SK-N-SH (cell line): ENCODE measurements around the gene MINK1. TPM values are rescaled to one million over a fixed set of nuclear protein-coding genes. Genes with fewer than 3 reads are reported as not detected.

Experiments used
- CTCF ChIA-PET: fragments of 300-600, 350-600 bp; formaldehyde crosslinking; extraction: SDS; loops from one replicate; lab custom pipeline; 2021; lab: Yijun Ruan, JAX
- POLR2A ChIA-PET: fragments of 350-600 bp; sonication (Branson Sonifier 250); formaldehyde crosslinking; extraction: SDS; loops from one replicate; lab custom pipeline; 2020; ENCODE audit warnings: antibody characterized with exemption, inconsistent platforms; lab: Yijun Ruan, JAX
- DNase-seq: peaks from one replicate; pipeline ENCODE4 v3.0.0; 2012
- H2AFZ ChIP-seq: fragments of 200-600 bp; sonication (generic); 2 replicates; pipeline ENCODE4 v1.8.1; 2016; ENCODE audit warnings: antibody characterized with exemption, mild to moderate bottlenecking, low read depth
- H3F3A ChIP-seq: fragments of 200-600 bp; sonication (generic); replicated peaks from 2 replicates; pipeline ENCODE3; 2016; ENCODE audit warnings: antibody characterized with exemption, mild to moderate bottlenecking; ENCODE audit not compliant: insufficient read depth
- H3K27ac ChIP-seq, 2 experiments: fragments of 200-500 bp in 1 of 2; fragments of 200-600 bp in 1 of 2; sonication (Bioruptor generic) in 1 of 2; sonication (generic), shearing (Covaris generic) in 1 of 2; 2 replicates each; pipeline versions ENCODE4 v1.5.1 to v1.6.1; 2014 to 2016; ENCODE audit warnings: low read depth in 2 of 2, inconsistent platforms in 1 of 2, low read length in 1 of 2, mild to moderate bottlenecking in 1 of 2, mixed read lengths in 1 of 2
- H3K27me3 ChIP-seq: fragments of 200-600 bp; sonication (generic), shearing (Covaris generic); 2 replicates; pipeline ENCODE4 v1.6.1; 2016; ENCODE audit warnings: mixed run types; ENCODE audit not compliant: insufficient read depth
- H3K36me3 ChIP-seq, 2 experiments: fragments of 200-500 bp in 1 of 2; fragments of 200-600 bp in 1 of 2; sonication (Bioruptor generic) in 1 of 2; sonication (generic) in 1 of 2; replicated peaks in 1 of 2; 2 replicates each; pipeline versions ENCODE3 to v1.5.1; 2014 to 2016; ENCODE audit warnings: low read length in 1 of 2, mild to moderate bottlenecking in 1 of 2; ENCODE audit not compliant: insufficient read depth in 2 of 2, control insufficient read depth in 1 of 2
- H3K4me1 ChIP-seq, 2 experiments: fragments of 200-500 bp in 1 of 2; fragments of 200-600 bp in 1 of 2; sonication (Bioruptor generic) in 1 of 2; sonication (generic), shearing (Covaris generic) in 1 of 2; 2 replicates each; pipeline versions ENCODE4 v1.5.1 to v1.6.1; 2014 to 2016; ENCODE audit warnings: low read depth in 1 of 2, low read length in 1 of 2, mixed run types in 1 of 2; ENCODE audit not compliant: insufficient read depth in 2 of 2, control insufficient read depth in 1 of 2
- H3K4me2 ChIP-seq: fragments of 200-600 bp; sonication (generic), shearing (Covaris generic); 2 replicates; pipeline ENCODE4 v1.6.1; 2017; ENCODE audit warnings: mixed run types
- H3K4me3 ChIP-seq, 2 experiments: fragments of 200-500 bp in 1 of 2; fragments of 200-600 bp in 1 of 2; sonication (Bioruptor generic) in 1 of 2; sonication (generic), shearing (Covaris generic) in 1 of 2; 2 replicates each; pipeline versions ENCODE4 v1.5.1 to v1.8.1; 2014 to 2016; ENCODE audit warnings: low read depth in 2 of 2, inconsistent platforms in 1 of 2, low read length in 1 of 2, mild to moderate bottlenecking in 1 of 2, mixed read lengths in 1 of 2, moderate library complexity in 1 of 2
- H3K79me2 ChIP-seq: fragments of 200-600 bp; sonication (generic); 2 replicates; pipeline ENCODE4 v1.8.1; 2017; ENCODE audit warnings: mild to moderate bottlenecking; ENCODE audit not compliant: insufficient read depth
- H3K9ac ChIP-seq: fragments of 200-600 bp; sonication (generic); 2 replicates; pipeline ENCODE4 v1.6.1; 2017; ENCODE audit warnings: mixed run types
- H3K9me2 ChIP-seq: fragments of 200-600 bp; sonication (generic); 2 replicates; pipeline ENCODE4 v1.6.1; 2017; ENCODE audit warnings: mixed run types
- H3K9me3 ChIP-seq: fragments of 200-600 bp; sonication (generic); 2 replicates; pipeline ENCODE4 v1.6.1; 2017; ENCODE audit warnings: mixed run types, mild to moderate bottlenecking, moderate library complexity
- H4K20me1 ChIP-seq: fragments of 200-600 bp; sonication (generic); 2 replicates; pipeline ENCODE4 v1.6.1; 2017; ENCODE audit warnings: mild to moderate bottlenecking, mixed run types; ENCODE audit not compliant: insufficient read depth
- EP300 ChIP-seq, 2 experiments: IDR thresholded peaks; 2 replicates each; pipeline versions ENCODE4 v1.4.0 to v1.6.1; 2012; ENCODE audit warnings: borderline replicate concordance in 1 of 2, low read depth in 1 of 2, low read length in 1 of 2
- FOSL2 ChIP-seq: IDR thresholded peaks from 2 replicates; pipeline ENCODE4 v1.4.0; 2012; ENCODE audit warnings: low read depth, mild to moderate bottlenecking, moderate library complexity, borderline replicate concordance
- FOXM1 ChIP-seq: IDR thresholded peaks from 2 replicates; pipeline ENCODE4 v1.4.0; 2012; ENCODE audit warnings: low read depth, mild to moderate bottlenecking
- IRF3 ChIP-seq: fragments of 150-350 bp; IDR thresholded peaks from 2 replicates; pipeline ENCODE4 v1.6.1; 2016; ENCODE audit warnings: mild to moderate bottlenecking, low read depth, low read length
- JUND ChIP-seq: IDR thresholded peaks from 2 replicates; pipeline ENCODE4 v1.4.0; 2012
- MEF2A ChIP-seq: IDR thresholded peaks from 2 replicates; pipeline ENCODE4 v1.4.0; 2012; ENCODE audit warnings: low read depth, borderline replicate concordance
- MXI1 ChIP-seq: IDR thresholded peaks from 2 replicates; pipeline ENCODE4 v1.6.1; 2012; ENCODE audit warnings: mild to moderate bottlenecking, low read depth, low read length, improper control_type of control experiment
- NFIC ChIP-seq: IDR thresholded peaks from 2 replicates; pipeline ENCODE4 v1.4.0; 2012; ENCODE audit warnings: borderline replicate concordance
- NRF1 ChIP-seq: IDR thresholded peaks from 2 replicates; pipeline ENCODE4 v1.6.1; 2012; ENCODE audit warnings: low read depth, mild to moderate bottlenecking, low read length
- RAD21 ChIP-seq: IDR thresholded peaks from 2 replicates; pipeline ENCODE4 v1.6.1; 2012; ENCODE audit warnings: mild to moderate bottlenecking, low read length
- RCOR1 ChIP-seq: fragments of 150-350 bp; IDR thresholded peaks from 2 replicates; pipeline ENCODE4 v1.6.1; 2017; ENCODE audit warnings: antibody characterized with exemption, low read length
- RFX5 ChIP-seq: IDR thresholded peaks from 2 replicates; pipeline ENCODE4 v1.6.1; 2012; ENCODE audit warnings: mild to moderate bottlenecking, improper control_type of control experiment, low read length
- RXRA ChIP-seq: IDR thresholded peaks from 2 replicates; pipeline ENCODE4 v1.4.0; 2012; ENCODE audit warnings: low read depth, mild to moderate bottlenecking, borderline replicate concordance
- TAF1 ChIP-seq: IDR thresholded peaks from 2 replicates; pipeline ENCODE4 v1.6.1; 2012; ENCODE audit warnings: low read depth, mild to moderate bottlenecking, low read length, moderate library complexity, borderline replicate concordance
- TCF12 ChIP-seq: IDR thresholded peaks from 2 replicates; pipeline ENCODE4 v1.4.0; 2012
- TEAD4 ChIP-seq: IDR thresholded peaks from 2 replicates; pipeline ENCODE4 v1.4.0; 2012; ENCODE audit warnings: mild to moderate bottlenecking, borderline replicate concordance; ENCODE audit not compliant: insufficient read depth
- USF1 ChIP-seq: IDR thresholded peaks from 2 replicates; pipeline ENCODE4 v1.4.0; 2012; ENCODE audit warnings: low read depth, borderline replicate concordance
- YY1 ChIP-seq: IDR thresholded peaks from 2 replicates; pipeline ENCODE4 v1.4.0; 2012; ENCODE audit warnings: low read depth, mild to moderate bottlenecking
- WGBS: methylation state at CpG from one replicate; pipeline ENCODE4 v1.1.6; 2017; ENCODE audit warnings: low lambda C conversion rate; 5-methylcytosine and 5-hydroxymethylcytosine counted together
- polyA plus RNA-seq, 3 experiments: library from polyadenylated mRNA; depleted of rRNA; stranded (reverse); fragments of >200 nt; gene quantifications; 2 replicates each; pipeline ENCODE4 v1.2.3, GENCODE V29; 2012
- TF ChIP-seq, protein P1 (sequence below): IDR thresholded peaks from 2 replicates; pipeline ENCODE4 v1.4.0; 2012; ENCODE audit warnings: low read depth
- TF ChIP-seq, protein P2 (sequence below): IDR thresholded peaks from 2 replicates; pipeline ENCODE4; 2012
- TF ChIP-seq, protein P3 (sequence below): IDR thresholded peaks from 2 replicates; pipeline ENCODE4 v1.4.0; 2012; ENCODE audit warnings: low read depth, borderline replicate concordance

Gene MINK1
- polyA plus RNA-seq, 1 of the 3 experiments (the other 2 are of a cell fraction) = 64.7 TPM

DNA sequence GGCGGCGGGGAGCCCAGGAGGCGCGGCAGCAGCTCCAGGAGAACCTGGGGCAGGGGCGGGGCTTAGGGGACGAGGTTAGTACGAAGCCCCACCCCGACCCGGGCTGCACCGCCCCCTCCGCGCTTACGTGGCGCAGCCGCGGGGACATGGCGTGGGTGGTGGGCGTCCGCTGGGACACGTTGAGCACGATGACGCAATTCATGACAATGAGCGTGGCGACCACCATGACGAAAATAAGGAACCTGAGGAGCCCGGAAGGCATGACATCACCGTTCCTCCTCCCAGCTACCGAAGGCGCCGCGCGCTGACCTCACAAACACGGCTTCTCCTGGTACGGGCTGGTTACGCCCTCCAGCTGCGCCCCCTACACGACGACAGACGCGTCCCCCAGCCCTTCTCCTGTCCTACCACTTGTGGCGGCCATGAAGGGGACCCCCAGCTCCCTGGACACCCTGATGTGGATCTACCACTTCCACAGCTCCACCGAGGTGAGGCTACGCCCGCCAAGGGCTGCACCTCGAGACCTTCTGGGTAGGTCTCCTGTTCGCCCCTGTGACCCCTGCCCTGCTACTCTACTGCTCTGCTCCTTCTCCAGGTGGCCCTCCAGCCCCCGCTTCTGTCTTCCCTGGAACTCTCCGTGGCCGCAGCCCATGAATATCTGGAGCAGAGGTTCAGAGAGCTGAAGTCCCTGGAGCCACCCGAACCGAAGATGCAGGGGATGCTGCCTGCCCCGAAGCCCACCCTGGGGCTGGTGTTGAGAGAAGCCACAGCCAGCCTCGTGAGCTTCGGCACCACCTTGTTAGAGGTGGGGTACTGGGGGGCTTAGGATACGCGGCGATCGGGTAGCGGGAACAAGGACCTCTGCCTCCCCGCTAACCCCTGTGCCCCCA lies 66.4 kb downstream of the MINK1 start, which contains the start of gene C17orf107:
Gene C17orf107, plus strand, starts transcription at position 196 of the 890 bp plus-strand sequence. Its CDS starts 227 bp downstream, at position 423.
- Histone ChIP-seq H3K4me3 (no peak within 1 kb of the TSS), H3K9ac (no peak within 1 kb of the TSS), H3K9me2 (no peaks in the 10 kb centered on the region), H3F3A (no peaks in the 10 kb centered on the region), H3K9me3 (no peaks in the 10 kb centered on the region), H3K36me3 (peaks cover 0 to 32% of the 10 kb centered on the region in 2 experiments), H3K4me1 (peaks cover 0 to 10% of the 10 kb centered on the region in 2 experiments; a peak in 1 of 4 replicates), H3K4me2 (no peak within 1 kb of the TSS), H3K27ac (no peak within 1 kb of the TSS), H2AFZ (no peak within 1 kb of the TSS), H3K27me3 (no peaks in the 10 kb centered on the region), H4K20me1 (no peaks in the 10 kb centered on the region), H3K79me2 (no peaks in the 10 kb centered on the region)
- ChIA-PET POLR2A (no interaction called here), CTCF (interaction anchor here (1.0 to 6.5 kb wide), 6 partner anchors 10 to 111 kb away, joined by 3 to 47 read pairs (median 10); partner anchors contain the start of genes GLTPD2, RNF167, SLC25A11 and VMO1)
- TF ChIP-seq NRF1 = no peak
- TF ChIP-seq IRF3 = no peak
- TF ChIP-seq NFIC = no peak
- TF ChIP-seq FOSL2 = no peak
- TF ChIP-seq, protein P1, sequence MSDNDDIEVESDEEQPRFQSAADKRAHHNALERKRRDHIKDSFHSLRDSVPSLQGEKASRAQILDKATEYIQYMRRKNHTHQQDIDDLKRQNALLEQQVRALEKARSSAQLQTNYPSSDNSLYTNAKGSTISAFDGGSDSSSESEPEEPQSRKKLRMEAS = no peak
- 98% methylated on average over 56 of the region's 60 CpGs for WGBS
- DNase-seq = no peak

DNA sequence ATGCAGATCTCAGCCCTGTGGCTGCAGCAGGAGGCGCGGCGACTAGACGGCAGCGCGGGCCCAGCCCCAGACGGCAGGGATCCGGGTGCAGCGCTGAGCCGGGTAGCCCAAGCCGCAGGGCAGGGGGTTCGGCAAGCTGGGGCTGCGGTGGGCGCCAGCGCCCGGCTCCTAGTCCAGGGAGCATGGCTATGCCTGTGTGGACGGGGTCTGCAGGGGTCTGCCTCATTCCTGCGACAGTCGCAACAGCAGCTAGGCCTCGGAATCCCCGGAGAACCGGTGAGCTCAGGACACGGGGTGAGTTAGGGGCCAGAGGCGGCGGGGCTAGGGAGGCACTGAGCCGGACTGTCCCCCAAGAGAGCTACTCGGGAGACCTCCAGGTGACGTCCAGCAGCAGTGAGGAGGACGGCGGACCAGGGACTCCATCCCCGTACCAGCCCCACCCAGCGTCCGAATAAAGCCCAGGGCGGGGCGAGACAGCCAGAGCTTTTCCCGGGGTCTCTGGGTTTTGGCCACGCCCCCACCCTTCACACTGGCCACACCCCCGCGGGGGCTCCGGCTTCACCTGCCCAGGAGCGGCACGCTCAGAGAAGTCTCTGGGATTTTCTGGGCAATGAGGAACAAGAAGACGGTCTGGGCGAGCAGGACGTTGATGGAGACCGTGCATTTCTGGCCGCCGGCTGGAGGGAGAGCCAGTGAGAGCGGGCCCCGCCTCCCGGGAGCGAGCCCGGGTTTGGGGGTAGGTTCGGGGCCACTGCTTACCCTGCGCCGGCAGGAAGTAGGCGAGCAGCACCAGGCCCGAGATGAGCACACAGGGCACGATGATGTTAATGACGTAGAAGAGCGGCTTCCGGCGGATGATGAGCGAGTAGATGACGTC lies 67.3 kb downstream of the MINK1 start:
- no peak overlapping the region for H2AFZ ChIP-seq
- peaks cover 0 to 10% of the 10 kb centered on the region in 2 experiments; a peak in 1 of 4 replicates for H3K4me1 ChIP-seq
- no peak overlapping the region for H3K4me3 ChIP-seq
- H3K9me3 ChIP-seq = no peaks in the 10 kb centered on the region
- no peak overlapping the region for H3K4me2 ChIP-seq
- no peaks in the 10 kb centered on the region for H3K27me3 ChIP-seq
- no peak for DNase-seq
- 94% methylated on average over 36 of the region's 65 CpGs for WGBS
- ChIA-PET POLR2A (no interaction called here), CTCF (interaction anchor here (1.1 to 6.5 kb wide), 5 partner anchors 9 to 112 kb away, joined by 3 to 47 read pairs (median 15); partner anchors contain the start of genes GLTPD2, RNF167, SLC25A11 and VMO1)
- H3F3A ChIP-seq = no peaks in the 10 kb centered on the region
- H3K27ac ChIP-seq = no peak overlapping the region
- H3K9me2 ChIP-seq = no peaks in the 10 kb centered on the region
- peaks cover 0 to 25% of the 10 kb centered on the region in 2 experiments for H3K36me3 ChIP-seq
- no peaks in the 10 kb centered on the region for H4K20me1 ChIP-seq
- no peak overlapping the region for H3K9ac ChIP-seq
- H3K79me2 ChIP-seq = no peaks in the 10 kb centered on the region
- TF ChIP-seq RFX5 (no peak), MEF2A (no peak), RAD21 (no peak), TEAD4 (no peak), RXRA (no peak), TAF1 (no peak), RCOR1 (no peak), TCF12 (no peak), MXI1 (no peak), USF1 (no peak), EP300 (IDR thresholded peaks at IDR 0.05; ENCODE audit: borderline replicate concordance in 1 of 2, low read depth in 1 of 2, low read length in 1 of 2) (no peak), JUND (no peak), YY1 (no peak), FOXM1 (no peak)
- TF ChIP-seq, protein P2, sequence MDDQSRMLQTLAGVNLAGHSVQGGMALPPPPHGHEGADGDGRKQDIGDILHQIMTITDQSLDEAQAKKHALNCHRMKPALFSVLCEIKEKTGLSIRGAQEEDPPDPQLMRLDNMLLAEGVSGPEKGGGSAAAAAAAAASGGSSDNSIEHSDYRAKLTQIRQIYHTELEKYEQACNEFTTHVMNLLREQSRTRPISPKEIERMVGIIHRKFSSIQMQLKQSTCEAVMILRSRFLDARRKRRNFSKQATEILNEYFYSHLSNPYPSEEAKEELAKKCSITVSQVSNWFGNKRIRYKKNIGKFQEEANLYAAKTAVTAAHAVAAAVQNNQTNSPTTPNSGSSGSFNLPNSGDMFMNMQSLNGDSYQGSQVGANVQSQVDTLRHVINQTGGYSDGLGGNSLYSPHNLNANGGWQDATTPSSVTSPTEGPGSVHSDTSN = no peak
- TF ChIP-seq, protein P3, sequence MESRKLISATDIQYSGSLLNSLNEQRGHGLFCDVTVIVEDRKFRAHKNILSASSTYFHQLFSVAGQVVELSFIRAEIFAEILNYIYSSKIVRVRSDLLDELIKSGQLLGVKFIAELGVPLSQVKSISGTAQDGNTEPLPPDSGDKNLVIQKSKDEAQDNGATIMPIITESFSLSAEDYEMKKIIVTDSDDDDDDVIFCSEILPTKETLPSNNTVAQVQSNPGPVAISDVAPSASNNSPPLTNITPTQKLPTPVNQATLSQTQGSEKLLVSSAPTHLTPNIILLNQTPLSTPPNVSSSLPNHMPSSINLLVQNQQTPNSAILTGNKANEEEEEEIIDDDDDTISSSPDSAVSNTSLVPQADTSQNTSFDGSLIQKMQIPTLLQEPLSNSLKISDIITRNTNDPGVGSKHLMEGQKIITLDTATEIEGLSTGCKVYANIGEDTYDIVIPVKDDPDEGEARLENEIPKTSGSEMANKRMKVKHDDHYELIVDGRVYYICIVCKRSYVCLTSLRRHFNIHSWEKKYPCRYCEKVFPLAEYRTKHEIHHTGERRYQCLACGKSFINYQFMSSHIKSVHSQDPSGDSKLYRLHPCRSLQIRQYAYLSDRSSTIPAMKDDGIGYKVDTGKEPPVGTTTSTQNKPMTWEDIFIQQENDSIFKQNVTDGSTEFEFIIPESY = no peak
